Mesenchymal stem cell (in vitro differentiated cells and primary cell): ENCODE results near the gene ATOH7.

Source experiments
- DNase-seq: peaks from one replicate; pipeline ENCODE4 v3.0.0-alpha.2; 2013
- H2AFZ ChIP-seq: one replicate; pipeline ENCODE4 v1.6.1; 2013; ENCODE audit warnings: low read depth, mild to moderate bottlenecking, control low read depth, inconsistent platforms, low read length, moderate library complexity
- H2AK5ac ChIP-seq: 2 replicates; pipeline ENCODE4 v1.6.1; 2013; ENCODE audit warnings: low read length, moderate library complexity, mild to moderate bottlenecking, inconsistent platforms; ENCODE audit not compliant: severe bottlenecking
- H2BK120ac ChIP-seq: one replicate; pipeline ENCODE4 v1.6.1; 2013; ENCODE audit warnings: low read depth, mild to moderate bottlenecking, inconsistent platforms, low read length, moderate library complexity
- H2BK12ac ChIP-seq, 2 experiments: one replicate each; pipeline ENCODE4 v1.6.1; 2013; ENCODE audit warnings: inconsistent platforms in 2 of 2, low read length in 2 of 2, mild to moderate bottlenecking in 2 of 2, moderate library complexity in 2 of 2, control low read depth in 1 of 2
- H2BK15ac ChIP-seq: one replicate; pipeline ENCODE4 v1.6.1; 2013; ENCODE audit warnings: mild to moderate bottlenecking, low read depth, inconsistent platforms; ENCODE audit not compliant: poor library complexity, severe bottlenecking
- H2BK5ac ChIP-seq: 2 replicates; pipeline ENCODE4 v1.6.1; 2013; ENCODE audit warnings: low read depth, mild to moderate bottlenecking, low read length, control low read depth, inconsistent platforms; ENCODE audit not compliant: poor library complexity, severe bottlenecking
- H3K14ac ChIP-seq, 2 experiments: one replicate each; pipeline ENCODE4 v1.6.1; 2013; ENCODE audit warnings: inconsistent platforms in 2 of 2, low read length in 2 of 2, control low read depth in 1 of 2, mild to moderate bottlenecking in 1 of 2, moderate library complexity in 1 of 2
- H3K18ac ChIP-seq, 2 experiments: one replicate each; pipeline ENCODE4 v1.6.1; 2013; ENCODE audit warnings: inconsistent platforms in 2 of 2, low read length in 2 of 2, control low read depth in 1 of 2, low read depth in 1 of 2, mild to moderate bottlenecking in 1 of 2
- H3K23ac ChIP-seq, 2 experiments: one replicate each; pipeline ENCODE4 v1.6.1; 2013; ENCODE audit warnings: inconsistent platforms in 2 of 2, low read length in 2 of 2, mild to moderate bottlenecking in 2 of 2, moderate library complexity in 2 of 2, control low read depth in 1 of 2
- H3K27ac ChIP-seq: 2 replicates; pipeline ENCODE4 v1.5.1; 2013; ENCODE audit warnings: mild to moderate bottlenecking, moderate library complexity, low read length, control low read depth, inconsistent platforms; ENCODE audit not compliant: poor library complexity, severe bottlenecking
- H3K27me3 ChIP-seq, 2 experiments: 2 replicates each; pipeline versions ENCODE4 v1.6.1 to v1.7.0; 2013; ENCODE audit warnings: low read length in 2 of 2, mild to moderate bottlenecking in 2 of 2, moderate library complexity in 2 of 2, control low read depth in 1 of 2, inconsistent platforms in 1 of 2; ENCODE audit not compliant: control insufficient read depth in 1 of 2, insufficient read depth in 1 of 2
- H3K36me3 ChIP-seq, 2 experiments: 2 replicates each; pipeline versions ENCODE4 v1.6.1 to v1.7.0; 2013; ENCODE audit warnings: low read length in 2 of 2, control low read depth in 1 of 2, inconsistent platforms in 1 of 2, low read depth in 1 of 2, mild to moderate bottlenecking in 1 of 2; ENCODE audit not compliant: insufficient read depth in 2 of 2, control insufficient read depth in 1 of 2
- H3K4ac ChIP-seq, 2 experiments: one replicate each; pipeline ENCODE4 v1.6.1; 2013; ENCODE audit warnings: inconsistent platforms in 2 of 2, low read length in 2 of 2, mild to moderate bottlenecking in 2 of 2, moderate library complexity in 2 of 2, control low read depth in 1 of 2, low read depth in 1 of 2
- H3K4me1 ChIP-seq: 2 replicates; pipeline ENCODE4 v1.6.1; 2013; ENCODE audit warnings: low read depth, low read length, control low read depth; ENCODE audit not compliant: control insufficient read depth, insufficient read depth
- H3K4me2 ChIP-seq: 2 replicates; pipeline ENCODE4 v1.6.1; 2013; ENCODE audit warnings: low read length, mild to moderate bottlenecking, inconsistent platforms; ENCODE audit not compliant: poor library complexity, severe bottlenecking
- H3K4me3 ChIP-seq, 2 experiments: 2 replicates each; pipeline versions ENCODE4 v1.5.1 to v1.7.0; 2013; ENCODE audit warnings: low read length in 2 of 2, mild to moderate bottlenecking in 2 of 2, control low read depth in 1 of 2, low read depth in 1 of 2; ENCODE audit not compliant: insufficient read depth in 1 of 2
- H3K79me1 ChIP-seq: replicated peaks from 2 replicates; pipeline ENCODE4 v1.6.1; 2013; ENCODE audit warnings: mild to moderate bottlenecking, control low read depth, low read length, inconsistent platforms; ENCODE audit not compliant: poor library complexity, severe bottlenecking
- H3K9ac ChIP-seq: 2 replicates; pipeline ENCODE4 v1.7.0; 2013; ENCODE audit warnings: mild to moderate bottlenecking, low read length, moderate library complexity
- H3K9me3 ChIP-seq: 2 replicates; pipeline ENCODE4 v1.7.0; 2013; ENCODE audit warnings: mild to moderate bottlenecking, low read length; ENCODE audit not compliant: control insufficient read depth
- H4K8ac ChIP-seq: one replicate; pipeline ENCODE4 v1.6.1; 2013; ENCODE audit warnings: inconsistent platforms, mild to moderate bottlenecking, low read length, moderate library complexity
- H4K91ac ChIP-seq: one replicate; pipeline ENCODE4 v1.6.1; 2013; ENCODE audit warnings: mild to moderate bottlenecking, low read length, inconsistent platforms
- WGBS: methylation state at CpG from one replicate; pipeline ENCODE4 v1.1.7; 2013; ENCODE audit warnings: mixed read lengths; 5-methylcytosine and 5-hydroxymethylcytosine counted together

ATOH7 gene

GRCh38 chr10:68269562-68270290, 37.8 kb upstream of the ATOH7 start:
- no peak overlapping the region for H2BK15ac ChIP-seq
- no peaks in the 10 kb centered on the region for H3K9me3 ChIP-seq
- no peak overlapping the region for H3K27ac ChIP-seq
- no peak overlapping the region for H4K8ac ChIP-seq
- H3K18ac ChIP-seq = no peak overlapping the region
- DNase-seq = no peak
- H2BK5ac ChIP-seq = no peak overlapping the region
- no CpG with 5 or more reads among the region's 2 CpGs for WGBS
- no peak overlapping the region for H2BK120ac ChIP-seq
- no peak overlapping the region for H3K4me2 ChIP-seq
- H2BK12ac ChIP-seq = no peak overlapping the region
- peaks cover 0 to 3% of the 10 kb centered on the region in 2 experiments for H3K36me3 ChIP-seq
- H3K27me3 ChIP-seq = no peaks in the 10 kb centered on the region
- H3K14ac ChIP-seq = no peak overlapping the region
- H3K4me3 ChIP-seq = no peak overlapping the region
- H2AK5ac ChIP-seq = no peak overlapping the region
- H3K9ac ChIP-seq = no peak overlapping the region
- no peak overlapping the region for H4K91ac ChIP-seq
- H2AFZ ChIP-seq = no peak overlapping the region
- no peaks in the 10 kb centered on the region for H3K4me1 ChIP-seq
- no peak overlapping the region for H3K23ac ChIP-seq
- no peaks in the 10 kb centered on the region for H3K79me1 ChIP-seq
- H3K4ac ChIP-seq = no peak overlapping the region

- H2AFZ ChIP-seq = no peak overlapping the region
- H3K79me1 ChIP-seq = no peaks in the 10 kb centered on the region
- no peak overlapping the region for H3K23ac ChIP-seq
- no peak overlapping the region for H2BK12ac ChIP-seq
- H2AK5ac ChIP-seq = no peak overlapping the region
- H3K9me3 ChIP-seq = no peaks in the 10 kb centered on the region
- no peak overlapping the region for H3K14ac ChIP-seq
- H3K4me3 ChIP-seq = no peak overlapping the region
- H3K36me3 ChIP-seq = no peaks in the 10 kb centered on the region
- H3K9ac ChIP-seq = no peak overlapping the region
- H4K91ac ChIP-seq = no peak overlapping the region
- no peak for DNase-seq
- H2BK15ac ChIP-seq = no peak overlapping the region
- H3K4ac ChIP-seq = no peak overlapping the region
- H3K4me2 ChIP-seq = no peak overlapping the region
- peaks cover 7% of the 10 kb centered on the region for H3K4me1 ChIP-seq
- no peak overlapping the region for H4K8ac ChIP-seq
- no peak overlapping the region for H3K27ac ChIP-seq
- H3K27me3 ChIP-seq = no peaks in the 10 kb centered on the region
- H3K18ac ChIP-seq = no peak overlapping the region
- no peak overlapping the region for H2BK5ac ChIP-seq
- 92% methylated on average over 8 of the region's 8 CpGs for WGBS
- H2BK120ac ChIP-seq = no peak overlapping the region
Observed at GRCh38 chr10:68261132-68261856, 29.4 kb upstream of the ATOH7 start.

DNA sequence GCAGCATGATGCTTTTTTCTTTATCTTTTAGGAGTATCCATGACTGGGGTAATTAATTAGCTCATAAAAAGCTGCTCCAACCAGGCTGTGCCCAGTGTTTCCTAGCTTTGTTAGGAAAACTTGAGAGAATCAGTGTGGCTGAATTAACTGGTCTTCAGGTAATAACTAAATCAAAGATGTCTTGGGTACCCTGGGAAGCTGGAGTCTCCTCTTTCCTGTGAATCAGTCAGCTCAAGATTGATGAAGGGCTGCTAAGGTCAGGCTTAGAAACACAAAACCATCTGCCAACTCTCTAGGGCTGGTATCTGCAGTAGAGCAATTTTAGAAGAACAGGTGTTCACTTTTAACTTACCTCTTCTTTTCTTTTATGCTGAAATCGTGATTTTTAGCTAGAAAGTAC, 21.4 kb upstream of the ATOH7 start:
- WGBS = 18% methylated on average over 1 of the region's 1 CpG
- no peaks in the 10 kb centered on the region for H3K79me1 ChIP-seq

GRCh38 chr10:68251625-68252495, 19.9 kb upstream of the ATOH7 start:
- no peak overlapping the region for H4K91ac ChIP-seq
- H3K9ac ChIP-seq = no peak overlapping the region
- no peak overlapping the region for H3K4me3 ChIP-seq
- H3K9me3 ChIP-seq = no peaks in the 10 kb centered on the region
- H2BK15ac ChIP-seq = no peak overlapping the region
- H2AK5ac ChIP-seq = no peak overlapping the region
- no peak overlapping the region for H2BK120ac ChIP-seq
- H3K4ac ChIP-seq = no peak overlapping the region
- H3K18ac ChIP-seq = no peak overlapping the region
- H3K14ac ChIP-seq = no peak overlapping the region
- no peak overlapping the region for H2AFZ ChIP-seq
- no peak overlapping the region for H3K4me2 ChIP-seq
- 82% methylated on average over 4 of the region's 5 CpGs for WGBS
- no peak overlapping the region for H4K8ac ChIP-seq
- no peak overlapping the region for H2BK5ac ChIP-seq
- no peaks in the 10 kb centered on the region for H3K79me1 ChIP-seq
- H2BK12ac ChIP-seq = no peak overlapping the region
- H3K23ac ChIP-seq = no peak overlapping the region
- H3K36me3 ChIP-seq = no peaks in the 10 kb centered on the region
- H3K4me1 ChIP-seq = no peaks in the 10 kb centered on the region
- peaks cover 4 to 9% of the 10 kb centered on the region in 2 experiments for H3K27me3 ChIP-seq
- DNase-seq = no peak
- no peak overlapping the region for H3K27ac ChIP-seq

More for the DNA sequence above, 21.4 kb upstream of the ATOH7 start:
- Histone ChIP-seq H2AK5ac (no peak overlapping the region), H2BK12ac (no peak overlapping the region), H2BK15ac (no peak overlapping the region), H3K4ac (no peak overlapping the region), H3K36me3 (no peaks in the 10 kb centered on the region), H2AFZ (no peak overlapping the region), H4K91ac (no peak overlapping the region), H3K27me3 (peaks cover 4 to 9% of the 10 kb centered on the region in 2 experiments), H3K9me3 (no peaks in the 10 kb centered on the region), H3K9ac (no peak overlapping the region), H2BK120ac (no peak overlapping the region), H3K14ac (no peak overlapping the region), H3K18ac (no peak overlapping the region), H3K4me1 (no peaks in the 10 kb centered on the region), H3K23ac (no peak overlapping the region), H4K8ac (no peak overlapping the region), H3K4me2 (no peak overlapping the region), H2BK5ac (no peak overlapping the region), H3K27ac (no peak overlapping the region), H3K4me3 (no peak overlapping the region)
- DNase-seq = no peak
